NAMALWA (cell line): ENCODE measurements around the gene GALNTL6.
"Not testable (repeated sequence)": the region's sequence is repeated elsewhere in the genome, so short reads cannot be mapped to it uniquely, and the experiment has no call there.

Experiments
- DNase-seq: peaks from one replicate; pipeline ENCODE4 v3.0.0-alpha.2; 2015; ENCODE audit warnings: low spot score

Gene GALNTL6

GRCh38 chr4:172868271-172868670 is 1055.1 kb downstream of the GALNTL6 start:
- no peak for DNase-seq

- no peak for DNase-seq
Observed at GRCh38 chr4:172869621-172870268, 1056.5 kb downstream of the GALNTL6 start.

- DNase-seq, result no peak
Observed at GRCh38 chr4:172871381-172871780, 1058.2 kb downstream of the GALNTL6 start.

GRCh38 chr4:172874944-172875343 is 1061.7 kb downstream of the GALNTL6 start:
- no peak for DNase-seq

- no peak for DNase-seq
Observed at GRCh38 chr4:172876394-172876793, 1063.2 kb downstream of the GALNTL6 start.

GRCh38 chr4:172881645-172882044 is 1068.4 kb downstream of the GALNTL6 start:
- DNase-seq, result no peak

- DNase-seq, result not testable (repeated sequence)
Observed at GRCh38 chr4:172887358-172887757, 1074.2 kb downstream of the GALNTL6 start.

- no peak for DNase-seq
Observed at GRCh38 chr4:172887959-172888358, 1074.8 kb downstream of the GALNTL6 start.

- DNase-seq, result peak; percentile 58
Observed at GRCh38 chr4:172892300-172892699, 1079.1 kb downstream of the GALNTL6 start.

GRCh38 chr4:172895699-172896098 is 1082.5 kb downstream of the GALNTL6 start:
- no peak for DNase-seq

GRCh38 chr4:172897046-172897445 is 1083.8 kb downstream of the GALNTL6 start:
- DNase-seq, result no peak

GRCh38 chr4:172898715-172899114 is 1085.5 kb downstream of the GALNTL6 start:
- DNase-seq, result no peak

GRCh38 chr4:172899861-172900260 is 1086.7 kb downstream of the GALNTL6 start:
- DNase-seq, result no peak

- DNase-seq, result no peak
Observed at GRCh38 chr4:172900900-172901299, 1087.7 kb downstream of the GALNTL6 start.

- not testable (repeated sequence) for DNase-seq
Observed at GRCh38 chr4:172912468-172912867, 1099.3 kb downstream of the GALNTL6 start.

GRCh38 chr4:172917403-172917802 is 1104.2 kb downstream of the GALNTL6 start:
- not testable (repeated sequence) for DNase-seq

GRCh38 chr4:172919269-172919668 is 1106.1 kb downstream of the GALNTL6 start:
- DNase-seq, result no peak

- DNase-seq, result no peak
Observed at GRCh38 chr4:172927096-172927814, 1114.1 kb downstream of the GALNTL6 start.

- DNase-seq, result no peak
Observed at GRCh38 chr4:172928347-172928746, 1115.1 kb downstream of the GALNTL6 start.

GRCh38 chr4:172938072-172938829 is 1125.0 kb downstream of the GALNTL6 start:
- DNase-seq, result no peak

- DNase-seq, result no peak
Observed at GRCh38 chr4:172938870-172939269, 1125.7 kb downstream of the GALNTL6 start.

GRCh38 chr4:172942840-172943239 is 1129.6 kb downstream of the GALNTL6 start:
- no peak for DNase-seq

GRCh38 chr4:172945611-172946010 is 1132.4 kb downstream of the GALNTL6 start:
- no peak for DNase-seq
